Activated CD4-positive, alpha-beta T cell treated with anti-CD3 and anti-CD28 coated beads, Interleukin-2, amount 50 U/mL, for 48 hours (primary cell): ENCODE results near the gene RRP8.

ENCODE experiments used
- DNase-seq, 2 experiments: peaks; one replicate each; pipeline ENCODE4 v3.0.0-alpha.2; 2020

RRP8 gene

DNA sequence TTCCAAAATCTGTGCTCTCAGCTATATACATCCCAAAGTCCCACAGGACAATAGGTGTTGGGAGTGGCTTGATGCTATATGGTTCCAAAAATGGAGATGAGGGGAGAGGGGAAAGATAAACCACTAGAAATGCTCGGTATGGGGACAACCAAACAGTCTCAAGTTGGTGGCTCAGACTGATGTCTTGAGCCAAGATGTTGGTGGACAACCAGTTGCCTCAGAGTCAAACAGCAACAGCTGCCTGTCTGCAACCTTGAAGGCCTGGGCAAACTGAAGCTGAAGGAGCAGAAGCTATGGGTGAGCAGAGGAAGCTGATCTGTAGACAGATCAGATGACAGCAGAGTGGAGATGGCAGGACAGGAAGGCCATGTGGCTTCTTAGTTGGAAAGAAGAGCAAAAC lies 4.0 kb downstream of the RRP8 start:
- no peak for DNase-seq

DNA sequence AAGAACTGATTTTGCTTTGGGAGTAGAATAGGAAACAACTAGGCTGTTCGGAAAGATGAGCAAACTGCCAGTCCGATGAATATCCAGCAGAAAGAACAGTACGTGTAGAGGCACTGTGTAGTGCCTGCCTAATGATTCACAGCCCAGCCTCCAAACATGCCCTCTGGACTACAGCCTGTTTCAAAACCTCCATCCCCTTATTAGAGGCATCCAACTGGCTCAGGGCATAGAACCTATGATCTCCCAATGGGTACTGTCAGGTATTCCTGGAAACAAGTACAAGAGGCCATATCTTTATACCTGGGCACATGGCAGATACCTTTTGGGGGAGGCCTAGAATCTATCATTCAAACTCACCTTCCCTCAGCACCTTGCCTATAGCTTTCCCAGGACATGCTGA lies 4.9 kb downstream of the RRP8 start:
- no peak for DNase-seq

DNA sequence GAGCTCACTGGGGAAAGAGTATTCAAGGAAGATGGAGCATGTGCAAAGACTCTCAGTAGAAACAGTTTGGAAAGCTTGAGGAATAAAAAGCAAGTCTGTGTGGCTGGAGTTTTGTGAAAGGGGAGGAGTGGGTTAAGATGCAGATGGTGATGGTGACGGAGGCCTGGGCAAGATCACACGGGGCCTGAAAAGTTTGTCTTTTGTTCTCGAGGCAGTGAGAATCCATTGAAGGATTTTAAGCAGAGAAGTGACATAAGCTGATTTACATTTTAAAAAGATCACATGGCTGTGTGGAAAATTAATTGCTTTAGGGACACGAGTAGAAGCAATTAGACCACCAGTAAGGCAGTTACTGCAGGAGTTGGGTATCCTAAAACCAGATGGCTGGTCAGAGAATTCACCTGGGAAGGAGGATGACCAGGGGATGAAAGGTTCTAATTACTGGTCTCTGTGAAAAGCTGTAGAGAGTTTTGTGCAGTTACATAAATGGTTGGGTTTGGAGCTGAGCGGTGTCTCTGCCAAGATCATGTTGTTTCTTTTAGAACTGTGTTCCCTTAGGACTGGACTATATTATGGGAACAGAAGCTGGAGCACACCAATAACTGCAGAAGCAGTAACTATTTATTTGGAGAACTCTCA lies 7.1 kb downstream of the RRP8 start:
- no peak for DNase-seq

DNA sequence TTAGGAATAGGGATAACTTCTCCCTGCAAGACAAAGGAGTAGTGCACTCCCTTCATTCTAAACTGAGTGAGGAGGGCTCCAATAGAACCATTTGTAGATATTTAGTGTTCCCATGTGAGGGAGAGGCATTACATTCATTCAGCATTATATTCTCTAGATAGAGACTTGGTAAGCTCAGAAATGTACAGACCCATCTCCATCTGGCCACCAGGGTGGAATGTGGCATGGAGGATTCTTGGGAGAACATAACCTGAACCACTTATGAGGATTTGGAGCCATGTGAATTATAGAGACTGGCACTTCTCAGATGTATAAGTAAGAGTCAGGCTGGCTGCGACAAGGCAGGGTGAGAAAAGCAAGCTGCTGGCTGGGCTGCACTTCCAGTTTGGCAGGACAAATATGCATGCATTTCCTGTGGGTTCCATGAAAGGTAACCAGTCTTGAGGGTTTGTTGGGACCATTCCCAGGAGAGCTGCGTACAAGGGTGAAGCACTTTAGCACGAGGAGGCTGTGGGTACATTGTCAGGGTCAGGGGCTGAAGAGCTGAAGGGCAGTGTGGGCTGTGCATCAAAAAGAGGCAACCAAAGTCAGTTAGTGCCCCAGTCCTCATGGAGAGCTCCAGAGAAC lies 9.2 kb downstream of the RRP8 start:
- no peak for DNase-seq

DNA sequence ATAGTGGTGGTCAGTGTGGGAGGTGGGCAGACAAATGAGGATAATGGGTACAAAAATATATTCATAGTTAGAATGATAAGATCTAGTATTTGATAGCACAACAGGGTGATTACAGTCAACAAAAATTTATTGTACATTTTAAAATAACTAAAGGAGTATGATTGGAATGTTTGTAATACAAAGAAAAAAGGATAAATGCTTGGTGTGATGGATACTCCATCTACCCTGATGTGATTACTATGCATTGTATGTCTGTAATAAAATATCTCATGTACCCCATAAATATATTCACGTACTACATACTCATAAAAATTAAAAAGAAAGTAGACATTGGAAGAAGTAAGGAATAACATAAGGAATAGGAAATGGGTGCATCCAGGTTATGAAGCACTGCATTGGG lies 15.4 kb downstream of the RRP8 start:
- no peak for DNase-seq

DNA sequence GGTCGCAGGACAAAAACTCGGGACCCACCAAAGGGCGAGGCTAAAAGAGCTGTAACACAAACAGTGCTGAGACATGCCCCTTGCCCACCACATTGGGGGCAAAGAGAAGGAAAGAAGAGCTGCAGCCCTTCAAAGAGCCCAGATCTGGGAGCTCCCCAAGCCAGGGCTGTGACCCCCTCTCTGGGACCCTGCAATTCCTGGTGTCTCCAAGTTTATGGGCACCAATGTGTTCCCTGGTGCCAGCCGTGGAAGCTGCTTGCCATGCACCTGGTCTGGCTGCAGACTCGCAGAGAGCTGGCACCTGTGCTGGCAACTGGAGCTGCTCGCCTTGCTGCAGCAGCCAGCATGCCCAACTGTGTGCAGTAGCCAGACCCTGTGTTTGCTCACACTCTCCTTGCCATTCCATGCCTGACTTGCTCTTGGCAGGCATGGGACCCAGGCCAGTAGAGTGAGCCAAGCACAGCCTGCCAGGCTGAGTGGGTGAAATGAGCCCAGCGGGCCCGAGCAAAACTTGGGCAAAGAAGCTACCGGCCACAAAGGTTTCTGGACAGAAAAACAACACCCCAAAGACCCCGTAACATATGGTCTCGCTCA lies 16.0 kb downstream of the RRP8 start:
- DNase-seq, result no peak

DNA sequence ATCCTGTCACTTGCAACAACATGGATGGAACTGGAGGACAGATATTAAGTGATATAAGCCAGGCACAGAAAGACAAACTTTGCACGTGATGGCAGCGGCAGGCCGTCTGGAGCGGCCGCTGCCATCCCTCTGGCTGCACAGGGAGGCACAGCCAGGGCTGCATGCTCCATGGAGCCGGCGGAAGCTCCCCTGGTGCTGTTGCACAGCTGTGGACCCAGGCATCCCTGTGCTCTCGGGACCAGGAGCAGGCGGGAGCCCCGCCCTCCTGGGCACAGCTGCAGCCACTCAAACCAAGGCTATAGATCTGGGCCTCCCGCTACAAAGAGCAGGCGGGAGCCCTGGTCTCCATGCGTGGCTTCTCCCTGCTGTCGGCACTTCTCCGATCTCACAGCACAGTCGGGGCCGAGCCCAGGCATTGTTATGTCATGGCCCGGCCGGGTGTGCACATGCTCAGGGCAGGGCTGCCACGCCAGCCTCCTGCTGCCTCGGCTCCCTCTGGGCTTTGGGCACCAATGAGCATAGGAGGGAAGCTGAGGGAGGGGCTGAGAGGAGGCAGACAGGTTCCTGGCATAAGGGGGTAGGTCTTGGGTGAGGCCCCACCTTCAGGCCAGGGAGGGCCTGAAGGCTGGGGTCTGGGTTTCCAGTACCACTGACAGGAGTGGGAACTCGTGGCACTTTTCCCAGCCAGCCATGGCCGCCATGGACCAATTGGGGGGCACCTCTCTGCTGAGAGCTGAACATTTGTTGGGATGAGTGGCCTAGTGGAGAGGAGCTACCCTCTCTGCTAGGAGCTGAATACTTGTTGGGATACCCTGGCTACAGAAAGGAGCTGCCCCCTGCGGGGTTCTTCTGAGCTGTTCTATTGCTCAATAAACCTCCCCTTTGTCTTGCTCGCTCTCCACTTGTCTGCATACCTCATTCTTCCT lies 16.7 kb downstream of the RRP8 start:
- no peak for DNase-seq

DNA sequence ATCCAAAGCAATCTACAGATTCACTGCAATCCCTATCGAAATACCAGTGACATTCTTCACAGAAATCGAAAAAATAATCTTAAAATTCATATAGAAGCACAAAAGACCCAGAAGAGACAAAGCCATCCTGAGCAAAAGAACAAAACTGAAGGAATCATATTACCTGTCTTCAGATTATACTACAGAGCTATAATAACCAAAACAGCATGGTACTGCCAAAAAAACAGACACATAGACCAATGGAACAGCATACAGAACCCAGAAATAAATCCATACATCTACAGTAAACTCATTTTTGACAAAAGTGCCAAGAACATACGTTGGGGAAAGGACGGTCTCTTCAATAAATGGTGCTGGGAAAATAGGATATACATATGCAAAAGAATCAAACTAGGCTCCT lies 18.9 kb downstream of the RRP8 start:
- no peak for DNase-seq

DNA sequence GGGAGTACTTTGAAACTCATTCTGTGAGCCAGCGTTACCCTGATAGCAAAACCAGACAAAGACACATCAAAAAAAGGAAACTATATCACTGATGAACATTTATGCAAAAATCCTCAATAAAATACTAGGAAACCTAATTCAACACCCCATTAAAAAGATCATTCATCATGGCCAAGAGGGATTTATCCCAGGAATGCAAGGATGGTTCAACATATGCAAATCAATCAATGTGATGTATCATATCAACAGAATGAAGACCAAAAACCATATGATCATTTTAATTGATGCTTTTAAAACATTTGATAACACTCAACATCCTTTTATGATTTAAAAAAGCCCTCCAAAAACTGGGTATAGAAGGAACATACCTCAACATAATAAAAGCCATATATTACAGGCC lies 19.8 kb downstream of the RRP8 start:
- DNase-seq, result no peak

DNA sequence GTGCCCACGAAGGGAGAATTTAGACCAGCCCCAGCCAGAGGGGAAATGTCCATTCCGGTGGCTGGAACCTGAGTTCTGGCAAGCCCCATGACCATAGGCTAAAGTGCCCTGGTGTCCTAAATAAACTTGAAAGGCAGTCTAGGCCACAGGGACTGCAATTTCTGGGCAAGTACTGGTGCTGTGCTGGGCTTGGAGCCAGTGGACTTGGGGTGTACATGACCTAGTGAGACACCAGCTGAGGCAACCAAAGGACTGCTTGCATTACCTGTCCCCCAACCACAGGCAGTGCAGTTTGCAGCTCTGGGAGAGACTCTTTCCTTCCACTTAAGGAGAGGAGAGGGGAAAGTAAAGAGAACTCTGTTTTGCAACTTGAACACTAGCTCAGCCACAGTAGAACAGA lies 23.7 kb downstream of the RRP8 start:
- no peak for DNase-seq

DNA sequence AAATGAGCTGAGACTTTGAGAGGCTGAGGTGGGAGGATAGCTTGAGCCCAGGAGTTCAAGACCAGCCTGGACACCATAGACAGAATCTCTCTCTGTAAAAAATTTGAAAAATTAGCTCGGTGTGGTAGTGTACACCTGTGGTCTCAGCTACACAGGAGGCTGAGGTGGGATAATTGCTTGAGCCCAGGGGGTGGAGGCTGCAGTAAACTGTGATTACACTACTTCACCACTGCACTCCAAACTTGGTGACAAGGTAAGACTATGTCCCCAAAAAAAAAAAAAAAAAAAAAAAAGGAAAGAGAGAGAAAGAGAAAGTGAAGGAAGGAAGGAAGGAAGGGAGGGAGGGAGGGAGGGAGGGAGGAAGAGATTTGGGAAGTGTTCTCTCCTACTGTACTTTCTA lies 25.3 kb downstream of the RRP8 start:
- no peak for DNase-seq

DNA sequence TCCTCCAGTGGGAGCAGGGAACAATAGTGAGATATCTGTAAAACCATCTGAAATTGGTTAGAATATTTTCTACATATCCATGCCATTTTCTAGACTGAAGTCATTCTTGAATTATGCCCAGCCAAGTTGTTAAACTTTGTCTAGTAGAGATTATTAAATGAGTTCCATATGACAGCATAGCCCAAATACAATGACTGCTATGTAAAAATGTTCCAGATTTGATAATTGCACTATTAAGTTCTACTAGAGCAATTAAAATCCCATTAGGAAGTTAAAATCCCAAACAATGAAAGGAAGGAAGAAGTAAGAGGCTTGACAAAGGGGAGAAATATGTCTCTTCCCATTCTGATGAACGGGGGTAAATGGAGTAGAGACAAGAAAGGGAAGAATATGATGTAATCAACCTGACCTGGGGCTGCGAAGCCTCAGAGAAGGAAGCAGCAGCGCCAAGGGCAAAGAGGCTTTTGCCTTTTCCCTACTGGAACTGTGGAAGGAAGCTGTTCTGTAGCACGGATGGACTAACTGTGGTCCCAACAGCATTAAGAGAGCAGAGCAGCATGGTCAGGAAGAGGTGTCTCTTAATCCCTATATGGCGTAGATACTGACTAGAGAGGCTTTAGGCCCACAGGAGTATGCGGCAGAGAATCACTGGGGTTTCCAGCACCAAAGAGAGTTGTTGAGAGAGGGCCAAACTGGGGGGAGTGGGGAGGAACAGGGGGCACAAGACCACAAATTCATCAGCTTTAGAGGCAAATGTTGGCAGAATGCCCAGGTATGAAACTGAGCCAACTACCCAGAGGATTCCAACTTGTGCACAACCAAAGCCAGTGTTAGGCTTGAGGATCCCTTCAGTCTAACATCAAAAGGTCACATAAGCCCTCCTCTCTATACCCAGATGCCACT lies 26.7 kb downstream of the RRP8 start:
- DNase-seq, result no peak

DNA sequence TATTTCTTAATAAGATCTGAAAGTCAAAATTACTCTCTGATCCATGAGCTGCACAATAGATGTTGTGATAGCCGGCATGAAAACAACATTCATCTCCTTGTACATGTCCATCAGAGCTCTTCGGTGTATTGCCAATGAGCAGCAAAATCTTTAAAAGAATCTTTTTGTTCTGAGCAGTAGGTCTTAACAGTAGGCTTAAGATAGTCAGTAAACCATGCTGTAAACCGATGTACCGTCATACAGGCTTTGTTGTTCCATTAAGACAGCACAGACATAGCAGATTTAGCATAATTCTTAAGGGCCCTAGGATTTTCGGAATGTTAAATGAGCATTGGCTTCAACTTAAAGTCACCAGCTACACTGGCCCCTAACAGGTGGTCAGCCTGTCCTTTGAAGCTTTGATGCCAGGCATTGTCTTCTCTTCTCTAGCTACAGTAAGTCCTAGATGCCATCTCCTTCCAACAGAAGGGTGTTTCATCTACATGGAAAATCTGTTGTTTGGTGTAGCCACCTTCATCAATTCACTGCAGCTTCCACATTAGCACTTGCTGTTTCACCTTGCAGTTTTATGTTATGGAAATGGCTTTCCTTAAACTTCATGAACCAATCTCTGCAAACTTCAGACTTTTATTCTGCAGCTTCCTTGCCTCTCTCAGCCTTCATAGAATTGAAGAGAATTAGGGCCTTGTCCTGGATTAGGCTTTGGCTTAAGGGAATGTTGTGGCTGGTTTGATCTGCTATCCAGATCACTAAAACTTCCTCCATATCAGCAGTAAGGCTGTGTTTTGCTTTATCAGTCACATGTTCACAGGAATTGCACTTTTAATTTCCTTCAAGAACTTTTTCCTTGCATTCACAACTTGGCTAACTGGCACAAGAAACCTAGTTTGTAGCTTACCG lies 28.4 kb downstream of the RRP8 start:
- no peak for DNase-seq

DNA sequence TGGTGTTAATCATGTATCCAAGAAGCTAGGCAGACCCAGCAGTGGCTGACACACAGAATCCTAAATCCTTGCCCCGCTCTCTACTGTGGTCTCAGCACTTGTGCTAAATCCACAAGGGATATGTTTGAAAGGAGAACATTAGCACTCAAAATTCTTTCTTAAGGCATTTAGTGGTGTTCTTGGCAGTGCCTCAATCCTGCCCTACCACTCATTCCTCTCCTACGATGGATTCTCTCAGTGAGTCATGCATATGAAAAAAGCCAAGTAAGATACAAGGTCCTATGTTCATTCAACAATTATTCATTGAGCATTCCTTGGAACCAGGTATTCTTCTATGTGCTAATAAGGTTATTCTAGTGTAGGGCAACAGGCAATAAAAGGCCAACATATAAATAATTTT lies 31.2 kb downstream of the RRP8 start:
- DNase-seq, result no peak

DNA sequence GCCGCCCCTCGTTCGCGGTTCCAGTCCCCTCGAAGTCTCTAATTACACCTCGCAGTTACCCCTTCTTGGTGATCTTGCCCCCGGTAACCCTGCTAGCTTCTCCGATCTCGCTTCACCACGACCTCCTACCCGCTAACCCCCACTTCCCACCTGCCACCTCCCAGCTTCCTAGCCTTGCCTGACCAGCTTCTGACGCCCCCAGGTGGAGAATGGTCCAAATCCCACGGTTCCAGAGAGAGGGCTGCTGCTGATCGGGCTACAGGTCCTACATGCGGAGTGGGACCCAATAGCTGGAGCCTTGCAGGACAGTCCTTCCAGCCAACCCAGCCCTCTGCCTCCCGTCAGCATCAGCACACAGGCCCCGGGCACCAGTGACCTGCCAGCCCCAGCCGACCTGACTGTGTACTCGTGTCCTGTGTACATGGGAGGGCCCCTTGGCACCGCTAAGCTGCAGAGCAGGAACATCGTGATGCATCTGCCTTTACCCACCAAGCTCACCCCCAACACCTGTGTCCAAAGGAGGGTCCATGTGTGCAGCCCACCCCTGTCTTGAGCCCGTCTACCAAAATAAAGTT lies 31.9 kb downstream of the RRP8 start:
- DNase-seq, result no peak

DNA sequence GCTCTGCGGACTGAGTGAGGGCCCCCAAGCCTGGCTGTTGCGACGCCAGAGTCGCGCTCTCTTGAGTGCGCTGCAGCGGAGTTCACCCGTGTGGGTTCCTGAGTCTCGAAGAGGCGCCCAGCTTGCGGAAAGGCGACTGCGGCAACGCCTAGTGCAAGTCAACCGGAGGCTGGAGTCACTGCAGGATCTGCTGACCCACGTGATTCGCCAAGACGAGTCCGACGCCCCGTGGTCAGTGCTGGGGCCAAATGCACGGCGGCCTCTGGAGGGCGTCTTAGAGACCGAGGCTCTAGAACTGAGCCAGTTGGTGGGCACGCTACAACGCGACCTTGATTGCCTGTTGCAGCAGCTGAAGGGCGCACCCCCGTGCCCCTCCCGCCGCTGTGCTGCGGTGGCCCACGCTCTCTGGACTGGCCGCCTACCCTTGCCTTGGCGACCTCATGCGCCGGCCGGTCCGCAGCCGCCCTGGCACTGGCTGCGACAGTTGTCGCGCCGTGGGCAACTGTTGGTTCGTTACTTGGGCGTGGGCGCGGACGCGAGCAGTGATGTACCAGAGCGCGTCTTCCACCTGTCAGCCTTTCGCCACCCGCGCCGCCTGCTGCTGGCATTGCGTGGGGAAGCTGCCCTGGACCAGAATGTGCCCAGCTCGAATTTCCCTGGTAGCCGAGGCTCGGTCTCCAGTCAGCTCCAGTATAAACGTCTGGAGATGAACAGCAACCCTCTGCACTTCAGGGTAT lies 32.6 kb downstream of the RRP8 start:
- no peak for DNase-seq

DNA sequence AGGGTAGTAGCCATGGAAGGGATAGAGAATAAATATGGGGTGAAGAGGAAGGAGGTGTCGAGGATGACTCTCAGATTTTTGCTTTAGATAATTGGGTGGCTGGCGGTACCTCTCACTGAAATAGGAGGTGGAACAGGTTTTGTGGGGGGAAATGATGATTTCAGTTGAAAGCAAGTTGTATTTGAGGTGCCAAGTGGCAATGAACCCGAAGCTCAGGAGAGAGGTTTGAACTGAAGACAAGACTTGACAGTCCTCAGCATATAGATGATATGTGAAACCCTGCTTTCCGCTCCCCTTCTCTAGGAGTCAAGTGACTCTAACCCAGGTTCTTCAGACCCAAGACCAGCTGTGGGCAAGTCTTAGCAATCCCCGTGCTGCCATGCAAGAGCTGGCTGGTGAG lies 33.7 kb downstream of the RRP8 start:
- no peak for DNase-seq

DNA sequence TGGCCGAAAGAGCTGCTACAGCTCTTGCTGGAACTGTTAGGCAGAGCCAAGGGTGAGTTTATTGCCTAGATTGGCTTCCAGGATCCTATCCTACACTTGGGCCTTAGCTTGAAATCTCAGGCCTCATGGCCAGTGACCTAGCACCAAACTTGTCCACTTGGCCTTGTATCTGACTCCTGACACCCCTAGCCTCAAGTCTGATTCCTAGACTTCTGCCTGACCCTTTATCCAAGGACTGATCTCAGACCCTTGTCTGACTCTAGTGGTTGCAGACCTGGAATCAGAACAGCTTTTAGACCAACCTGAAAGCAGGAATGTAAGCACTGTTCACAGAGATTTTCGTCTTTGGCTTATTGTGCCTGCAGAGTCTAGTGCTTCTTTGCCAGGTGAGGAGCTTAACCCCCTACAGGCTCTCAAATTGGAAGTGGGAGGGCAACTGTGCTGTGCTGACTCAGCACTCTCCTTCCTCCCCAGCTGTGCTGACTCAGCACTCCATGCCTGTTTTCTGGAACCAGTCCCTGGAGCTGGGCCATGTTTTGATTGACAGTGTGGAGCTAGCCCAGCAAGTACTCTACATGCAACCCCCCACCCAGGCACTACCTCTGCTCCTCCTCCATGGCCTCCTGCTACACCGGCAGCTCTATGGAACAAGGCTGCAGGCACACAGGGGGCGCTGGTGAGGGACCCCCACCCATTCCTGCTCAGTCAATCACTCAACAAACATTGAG lies 35.1 kb downstream of the RRP8 start:
- no peak for DNase-seq

DNA sequence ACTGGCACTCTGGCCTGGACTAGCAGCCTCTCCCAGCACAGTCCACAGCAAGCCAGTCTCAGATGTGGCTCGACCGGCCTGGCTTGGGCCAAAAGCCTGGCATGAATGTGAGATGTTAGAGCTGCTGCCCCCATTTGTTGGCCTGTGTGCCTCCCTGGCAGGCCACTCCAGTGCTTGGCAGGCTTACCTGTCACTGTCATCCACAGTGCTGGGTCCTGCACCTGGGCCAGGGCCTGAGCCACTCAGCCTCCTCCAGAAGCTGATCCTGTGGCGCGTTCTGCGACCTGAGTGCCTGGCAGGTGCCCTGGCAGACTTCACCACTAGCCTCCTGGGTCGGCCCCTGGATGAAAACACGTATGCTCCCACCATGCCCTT lies 36.1 kb downstream of the RRP8 start:
- no peak for DNase-seq
